ENCODE measurements around the gene HOXD13.

The HOXD13 gene

DNA sequence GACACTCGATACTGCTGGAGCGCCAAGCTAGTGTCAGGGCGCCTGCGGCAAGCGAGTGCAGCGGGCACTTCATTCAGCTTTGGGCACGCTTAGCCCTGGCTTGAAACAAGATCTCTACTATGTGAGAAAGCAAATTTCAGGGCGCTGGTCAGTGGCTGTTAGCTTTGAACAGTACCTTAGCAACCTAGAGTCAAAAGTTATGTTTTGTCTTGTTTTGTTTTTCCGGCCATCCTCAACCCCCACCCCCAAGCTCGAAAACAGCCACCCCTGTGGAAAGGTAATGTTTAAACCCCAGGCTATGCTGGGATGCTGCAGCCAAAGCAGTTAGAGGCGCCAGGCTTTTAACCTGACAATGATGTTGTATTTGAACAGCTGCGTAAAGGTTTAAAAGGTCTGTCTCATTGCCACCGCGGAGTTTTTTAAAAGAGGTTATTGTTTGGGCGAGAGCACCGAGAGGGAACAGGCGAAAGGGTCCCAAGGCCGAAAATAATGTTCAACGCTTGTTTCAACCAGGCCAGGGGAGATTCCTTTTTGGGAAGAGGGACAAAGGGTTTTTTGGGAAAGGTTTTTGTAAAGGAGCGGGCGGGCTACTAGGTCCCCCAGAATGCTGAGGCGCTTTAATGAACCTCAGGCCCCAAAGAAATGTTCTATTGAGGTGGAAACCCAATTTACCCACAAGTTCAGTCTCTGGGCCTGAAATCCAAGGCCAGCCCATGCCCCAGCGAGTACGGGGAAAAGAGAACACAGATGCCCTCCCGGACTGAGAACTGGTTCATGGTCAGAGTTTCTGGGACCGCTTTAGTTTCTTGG is 21.8 kb downstream of the HOXD13 start:
- in situ Hi-C loops (cut with MboI; ENCODE audit: low pct_unique_long_range_greater_than_20kb, low sequenced_read_pairs, unreplicated experiment): loop anchor here (25.0 kb wide), 1 partner anchor 752 kb away; no protein-coding TSS in a partner anchor
- DNase-seq (ENCODE audit: low spot score): no peak
- no peak for TF ChIP-seq CTCF (IDR thresholded peaks at IDR 0.05; ENCODE audit: extremely low read depth, insufficient read depth, missing control alignments)

DNA sequence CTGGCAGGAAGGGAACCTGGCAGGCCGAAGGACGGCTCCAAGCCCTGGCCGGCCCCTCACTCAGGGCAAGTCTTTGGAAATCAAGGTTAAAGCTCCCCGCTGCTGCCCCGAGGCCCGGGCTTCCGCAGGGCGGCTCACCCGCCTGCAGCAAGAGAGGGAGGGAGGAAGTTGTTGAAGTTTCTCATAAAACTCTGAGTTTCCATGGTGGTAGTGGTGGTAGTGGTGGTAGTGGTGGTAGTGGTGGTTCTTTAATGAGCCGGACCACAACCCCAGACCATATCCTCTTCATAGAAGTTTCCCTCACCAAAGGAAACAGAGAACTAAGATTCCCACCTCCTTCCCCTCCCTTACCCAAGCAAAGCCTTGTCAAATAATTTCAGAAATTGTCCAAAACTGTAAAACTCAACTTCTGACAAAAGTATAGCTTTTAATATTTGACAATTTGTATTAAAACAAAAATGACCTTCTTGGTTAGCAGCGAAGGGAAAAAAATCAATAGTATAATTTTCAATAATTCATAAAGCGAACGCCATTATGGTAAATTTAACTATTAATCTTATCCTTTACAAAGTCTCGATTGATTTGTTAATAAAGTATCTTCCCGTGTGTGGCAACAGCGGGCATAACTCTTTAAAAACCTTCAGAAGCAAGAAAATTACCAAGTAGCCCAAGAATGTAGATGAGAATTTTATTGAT is 22.6 kb downstream of the HOXD13 start:
- in situ Hi-C loops (cut with MboI; ENCODE audit: low pct_unique_long_range_greater_than_20kb, low sequenced_read_pairs, unreplicated experiment): loop anchor here (25.0 kb wide), 1 partner anchor 753 kb away; no protein-coding TSS in a partner anchor
- TF ChIP-seq CTCF (IDR thresholded peaks at IDR 0.05; ENCODE audit: extremely low read depth, insufficient read depth, missing control alignments): no peak

GRCh38 chr2:176115883-176116813 is 23.6 kb downstream of the HOXD13 start, which contains the start of gene HOXD10:
Gene HOXD10 (plus strand): TSS chr2:176116778. CDS start chr2:176116834, 56 bp downstream.
- TF ChIP-seq CTCF (IDR thresholded peaks at IDR 0.05; ENCODE audit: extremely low read depth, insufficient read depth, missing control alignments): no peak
- in situ Hi-C loops (cut with MboI; ENCODE audit: low pct_unique_long_range_greater_than_20kb, low sequenced_read_pairs, unreplicated experiment): loop anchor here (25.0 kb wide), 1 partner anchor 754 kb away; no protein-coding TSS in a partner anchor
- DNase-seq (ENCODE audit: low spot score): no peak

More for the DNA sequence above, 22.6 kb downstream of the HOXD13 start:
- DNase-seq (ENCODE audit: low spot score): no peak

DNA sequence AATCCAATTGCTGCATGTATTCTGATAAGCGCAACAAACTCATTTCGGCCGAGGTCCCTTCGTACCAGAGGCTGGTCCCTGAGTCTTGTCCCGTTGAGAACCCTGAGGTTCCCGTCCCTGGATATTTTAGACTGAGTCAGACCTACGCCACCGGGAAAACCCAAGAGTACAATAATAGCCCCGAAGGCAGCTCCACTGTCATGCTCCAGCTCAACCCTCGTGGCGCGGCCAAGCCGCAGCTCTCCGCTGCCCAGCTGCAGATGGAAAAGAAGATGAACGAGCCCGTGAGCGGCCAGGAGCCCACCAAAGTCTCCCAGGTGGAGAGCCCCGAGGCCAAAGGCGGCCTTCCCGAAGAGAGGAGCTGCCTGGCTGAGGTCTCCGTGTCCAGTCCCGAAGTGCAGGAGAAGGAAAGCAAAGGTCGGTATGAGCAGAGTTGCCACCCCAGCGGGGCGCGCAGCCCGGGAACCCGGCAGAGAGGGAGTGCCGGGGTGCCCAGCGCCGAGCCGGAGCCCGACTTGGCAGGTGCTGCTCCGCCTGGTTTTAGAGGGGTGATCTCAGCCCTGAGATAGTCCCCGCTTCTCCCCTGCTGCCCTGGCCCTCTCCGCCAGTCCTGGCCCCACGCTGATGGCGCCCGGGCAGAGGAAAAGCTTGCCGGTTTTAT is 24.8 kb downstream of the HOXD13 start:
- in situ Hi-C loops (cut with MboI; ENCODE audit: low pct_unique_long_range_greater_than_20kb, low sequenced_read_pairs, unreplicated experiment): loop anchor here (25.0 kb wide), 1 partner anchor 755 kb away; no protein-coding TSS in a partner anchor
- no peak for DNase-seq (ENCODE audit: low spot score)
- no peak for TF ChIP-seq CTCF (IDR thresholded peaks at IDR 0.05; ENCODE audit: extremely low read depth, insufficient read depth, missing control alignments)

DNA sequence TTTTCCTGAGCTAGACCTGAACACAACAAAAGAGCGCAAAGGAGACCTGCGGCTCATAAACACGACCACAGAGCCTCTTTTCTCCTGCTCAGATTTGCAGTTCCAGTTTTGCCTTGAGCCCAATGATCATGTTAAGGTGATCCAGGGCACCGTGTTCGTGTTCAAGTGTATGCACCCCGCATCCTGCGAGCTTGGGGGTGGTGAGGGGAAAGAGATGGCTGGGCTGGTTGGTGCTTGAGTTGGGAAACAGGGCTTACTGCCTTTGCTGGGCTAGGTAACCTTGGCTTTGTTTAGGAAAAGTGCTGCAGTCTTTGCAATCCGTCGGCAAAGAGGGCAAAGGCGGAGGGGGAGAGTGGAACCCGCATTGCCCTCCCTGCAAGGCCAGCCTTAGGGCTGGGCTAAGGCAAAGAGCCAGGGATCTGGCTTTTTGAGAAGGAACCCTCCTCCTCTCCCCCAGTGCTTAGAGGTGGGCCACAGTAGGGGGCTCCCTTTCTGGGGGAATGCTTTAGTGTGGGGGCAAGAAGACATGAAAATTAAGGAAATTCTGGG is 25.4 kb downstream of the HOXD13 start:
- in situ Hi-C loops (cut with MboI; ENCODE audit: low pct_unique_long_range_greater_than_20kb, low sequenced_read_pairs, unreplicated experiment): loop anchor here (25.0 kb wide), 1 partner anchor 756 kb away; no protein-coding TSS in a partner anchor
- DNase-seq (ENCODE audit: low spot score): no peak
- no peak for TF ChIP-seq CTCF (IDR thresholded peaks at IDR 0.05; ENCODE audit: extremely low read depth, insufficient read depth, missing control alignments)

Measured in GM13977 (cell line).